HG03095 (cell line): ENCODE data around the gene SDC1.

ENCODE experiments used
- ATAC-seq: cut with Tn5 transposase; IDR thresholded peaks from one replicate; pipeline ENCODE4 v1.9.1; 2021; ENCODE audit warnings: moderate library complexity; ENCODE audit not compliant: unreplicated experiment

SDC1 gene

DNA sequence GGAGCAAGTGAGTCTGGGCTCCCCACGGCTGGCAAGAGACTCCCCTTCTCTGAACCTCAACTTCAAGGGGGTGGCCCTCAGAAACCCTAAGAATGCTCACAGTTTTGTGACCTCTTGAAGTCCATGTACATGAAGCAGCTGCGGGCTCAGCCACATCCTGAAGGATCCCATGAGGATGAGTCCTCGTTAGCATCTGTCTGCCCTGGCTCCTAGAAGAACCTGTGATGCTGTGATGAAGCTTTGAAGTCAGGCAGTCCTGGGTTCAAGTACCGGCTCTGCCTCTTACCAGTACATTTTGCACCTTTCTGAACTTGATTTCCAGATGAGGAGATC, 38.1 kb downstream of the SDC1 start:
- ATAC-seq = no peak

DNA sequence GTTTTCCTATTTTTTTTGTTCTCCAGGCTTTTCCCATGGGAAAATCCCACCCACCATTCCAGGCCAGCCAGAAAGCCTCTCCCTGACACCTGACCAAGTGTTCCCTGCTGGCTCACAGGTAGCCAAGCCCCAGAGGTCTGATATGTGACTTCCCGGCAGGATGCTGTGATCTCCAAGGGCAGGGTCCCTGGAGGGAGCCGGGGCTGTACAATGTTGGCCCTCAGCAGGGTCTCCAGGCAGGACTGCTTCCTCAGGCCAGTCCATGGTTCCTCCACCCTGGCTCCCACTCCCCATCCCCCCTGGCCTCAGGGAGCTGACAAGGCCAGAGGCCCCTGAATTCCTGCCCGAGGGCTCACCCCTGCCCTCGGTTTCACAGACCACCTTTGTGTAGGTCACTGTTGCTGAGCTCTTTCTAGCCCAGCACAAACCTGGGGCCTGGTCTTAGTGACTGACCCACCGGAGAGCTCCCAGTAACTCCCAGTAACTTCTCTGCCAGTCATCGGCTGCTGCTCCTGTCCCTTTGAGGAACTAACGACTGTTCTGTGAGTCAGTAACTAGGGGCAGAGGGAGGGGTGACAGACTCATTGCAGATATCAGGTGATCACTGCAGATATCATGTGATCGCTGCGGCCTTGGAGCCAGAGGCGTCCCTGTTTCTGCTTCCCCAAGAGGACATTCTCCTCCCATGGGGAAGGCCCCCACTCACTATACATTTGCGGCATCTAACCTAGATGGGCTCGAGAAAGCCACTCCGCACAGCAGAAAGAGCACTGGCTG, 38.7 kb downstream of the SDC1 start:
- ATAC-seq = peak; percentile 53

DNA sequence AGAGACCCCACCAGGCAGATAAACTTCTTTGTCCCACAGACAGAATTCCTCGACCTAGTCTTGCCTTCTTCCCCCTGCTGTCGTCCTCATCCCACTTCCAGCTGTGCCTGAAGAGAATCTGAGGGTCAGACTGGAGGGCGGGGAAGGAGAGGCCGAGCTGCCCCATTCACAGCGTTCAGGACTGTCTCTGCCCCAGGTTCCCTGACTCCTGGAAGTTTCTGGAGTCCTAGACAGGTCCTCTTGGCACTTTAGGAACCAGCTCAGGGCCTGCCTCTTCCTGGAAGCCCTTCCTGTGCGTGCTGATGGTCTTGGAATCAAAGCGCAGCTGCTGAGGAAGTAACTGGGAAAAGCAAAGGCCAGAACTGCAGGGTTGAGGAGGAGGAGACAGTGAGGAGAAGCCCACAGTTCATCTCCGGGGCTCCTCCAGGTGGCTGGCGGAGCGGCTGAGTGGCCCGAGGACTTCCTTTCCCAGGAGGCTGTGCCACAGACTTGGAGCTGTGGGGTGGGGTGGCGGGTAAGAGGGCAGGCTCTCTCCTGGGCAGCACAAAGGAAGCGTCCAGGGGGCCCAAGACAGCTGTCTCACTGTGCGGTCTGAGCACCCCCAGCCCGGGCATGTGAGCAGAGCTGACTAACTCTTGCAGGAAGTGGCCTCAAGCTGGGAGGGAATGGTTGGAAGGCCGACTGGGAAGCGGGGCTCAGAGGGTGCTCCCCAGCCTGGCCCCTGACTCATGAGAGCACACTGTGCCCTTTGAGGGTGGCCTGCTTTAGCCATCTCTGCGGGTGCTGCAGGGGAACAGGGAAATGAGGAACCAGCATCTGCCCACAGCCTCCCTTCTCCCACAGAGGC, 39.5 kb downstream of the SDC1 start:
- ATAC-seq = no peak

DNA sequence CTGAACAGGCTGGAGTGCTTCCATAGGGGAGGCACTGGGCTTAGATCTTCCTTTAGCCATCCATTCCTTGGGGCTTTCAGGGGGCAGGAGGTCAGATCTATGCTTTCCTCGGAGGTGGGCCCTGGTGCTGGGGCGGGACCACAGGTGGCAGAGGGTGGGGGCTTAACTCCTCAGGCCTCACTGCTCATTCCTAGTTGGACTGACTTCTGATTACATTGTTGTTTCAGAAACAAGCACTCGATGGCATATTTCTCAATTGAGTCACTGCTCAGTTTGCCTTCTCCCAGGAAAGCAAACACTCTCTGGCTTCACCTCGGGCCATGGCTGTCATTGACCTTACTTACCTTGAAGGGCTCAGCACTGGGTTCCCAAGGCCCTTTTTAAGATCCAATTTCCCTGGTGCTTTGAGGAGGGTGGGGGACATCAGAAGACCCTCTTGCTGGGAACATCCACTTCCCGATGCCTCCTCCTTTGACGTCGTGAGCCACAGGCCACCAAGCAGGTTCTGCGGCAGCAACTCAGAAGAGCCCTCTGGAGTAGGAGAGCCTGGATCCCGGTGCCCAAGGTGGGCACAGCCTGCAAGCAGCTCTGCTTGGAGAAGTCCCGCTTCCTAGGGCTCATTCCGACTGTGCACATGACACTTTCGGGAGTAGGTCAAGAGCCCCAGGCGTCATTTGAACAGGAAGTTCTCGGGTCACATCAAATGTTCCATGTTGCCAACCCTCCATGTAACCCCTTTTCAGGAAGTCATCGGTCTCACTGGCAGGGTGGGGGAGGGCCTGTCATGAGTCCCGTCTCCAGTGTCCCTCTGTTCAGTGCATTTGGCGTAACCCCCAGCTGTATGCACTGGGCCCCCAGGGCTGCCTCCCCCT, 40.6 kb downstream of the SDC1 start:
- ATAC-seq = no peak

DNA sequence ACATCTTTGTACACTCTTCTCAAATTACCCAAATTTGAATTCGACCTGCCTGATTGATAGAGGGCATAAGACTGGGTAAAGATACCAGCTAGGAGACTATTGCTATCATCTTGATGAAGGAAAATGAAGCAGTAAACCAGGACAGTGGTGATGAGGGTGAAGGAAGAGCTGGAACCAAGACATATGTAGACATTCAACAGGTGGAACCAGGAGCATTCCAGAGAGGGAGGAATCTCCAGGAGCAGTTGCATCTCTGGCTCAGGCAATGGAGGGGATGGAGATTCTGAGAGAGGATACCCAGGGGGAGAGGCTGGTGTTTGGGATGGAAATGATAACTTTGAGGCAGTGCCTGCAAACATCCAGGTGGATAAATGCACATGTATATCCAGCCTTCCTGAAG, 41.6 kb downstream of the SDC1 start:
- ATAC-seq = no peak

DNA sequence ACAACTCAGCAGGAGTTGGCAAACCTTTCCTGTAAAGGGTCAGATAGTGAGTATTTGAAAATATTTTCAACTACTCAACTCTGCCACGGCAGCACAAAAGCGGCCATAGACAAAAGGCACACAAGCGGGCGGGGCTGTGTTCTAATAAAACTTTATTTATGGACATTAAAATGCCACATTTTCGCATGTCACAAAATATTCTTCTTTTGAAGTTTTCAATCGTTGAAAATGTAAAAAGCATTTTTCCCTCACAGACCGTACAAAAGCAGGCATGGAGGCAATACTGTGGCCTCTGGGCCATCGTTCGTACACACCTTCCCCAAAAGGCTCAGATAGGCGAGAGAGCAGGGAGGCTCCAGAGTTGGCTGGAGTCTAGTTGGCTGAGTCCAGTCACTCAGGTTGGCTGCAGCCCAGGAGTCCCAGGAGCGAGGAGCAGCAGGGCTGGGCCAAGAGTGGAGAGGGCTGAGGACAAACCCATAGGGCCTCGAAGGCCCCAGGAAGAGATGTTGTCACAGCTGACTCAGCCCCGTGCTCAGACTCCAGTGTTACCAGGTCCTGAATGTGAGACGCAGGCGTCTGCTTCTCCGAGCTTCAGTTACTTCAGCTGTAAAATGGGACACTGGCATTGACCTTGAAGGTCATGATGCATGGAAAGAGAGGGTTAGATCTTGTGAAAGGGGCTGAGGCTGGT, 42.5 kb downstream of the SDC1 start:
- no peak for ATAC-seq

DNA sequence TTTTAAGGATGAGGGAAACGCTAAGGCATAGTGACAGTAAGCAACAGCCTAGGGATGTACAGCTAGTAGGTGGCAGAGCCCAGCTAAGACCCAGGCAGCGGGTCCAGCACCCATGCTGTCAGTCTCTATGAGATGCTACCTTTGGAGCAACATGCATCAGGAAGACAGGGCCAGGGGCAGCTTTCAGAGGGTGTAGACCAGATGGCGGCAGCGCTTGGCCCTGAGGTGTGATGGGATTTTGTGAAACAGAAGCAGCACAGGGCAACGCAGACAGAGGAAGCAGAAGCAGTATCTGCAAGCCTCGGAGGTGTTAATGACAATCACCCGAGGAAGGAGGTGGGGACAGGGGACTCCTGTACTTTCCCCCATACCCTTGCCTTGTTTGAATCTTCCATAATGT, 43.2 kb downstream of the SDC1 start:
- ATAC-seq = no peak

DNA sequence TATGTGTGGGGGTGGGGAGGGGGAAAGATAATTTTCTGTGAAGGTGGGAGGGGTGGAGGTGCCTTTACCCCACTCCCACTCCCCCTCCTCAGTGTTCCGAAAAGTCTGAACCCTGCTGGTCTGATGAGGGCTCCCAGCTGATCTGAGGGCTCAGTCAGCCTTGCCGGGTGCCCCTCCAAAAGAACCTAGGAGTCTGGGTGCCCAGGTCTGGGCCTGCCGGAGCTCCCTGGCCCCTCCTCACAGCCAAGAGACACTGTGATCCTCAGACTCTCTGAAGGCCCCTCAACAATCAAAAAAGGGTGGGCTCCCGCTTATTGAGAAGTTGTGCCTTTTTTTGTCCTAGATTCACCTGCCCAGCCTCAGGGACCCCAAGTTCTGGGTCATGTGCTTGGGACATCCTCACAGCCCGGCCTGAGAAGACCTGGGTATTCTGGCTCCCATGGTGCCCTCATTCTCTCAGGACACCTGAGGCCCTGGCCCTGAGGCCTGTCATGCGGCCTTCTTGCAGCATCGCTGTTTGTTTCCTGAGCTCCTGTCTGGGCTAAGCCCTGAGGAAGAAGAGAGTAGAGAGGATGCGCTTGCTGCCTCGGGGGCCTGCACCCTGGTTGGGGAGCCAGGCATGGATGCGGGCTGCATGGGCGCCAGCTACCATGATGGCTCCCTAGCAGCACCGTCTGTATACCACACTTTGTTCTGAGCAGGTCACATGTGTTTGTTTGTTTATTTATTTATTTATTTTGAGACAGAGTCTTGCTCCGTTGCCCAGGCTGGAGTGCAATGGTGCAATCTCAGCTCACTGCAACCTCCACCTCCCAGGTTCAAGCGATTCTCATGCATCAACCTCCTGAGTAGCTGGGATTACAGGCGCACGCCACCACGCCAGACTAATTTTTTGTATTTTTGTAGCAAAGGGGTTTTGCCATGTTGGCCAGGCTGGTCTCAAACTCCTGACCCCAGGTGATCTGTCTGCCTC, 44.0 kb downstream of the SDC1 start:
- no peak for ATAC-seq

DNA sequence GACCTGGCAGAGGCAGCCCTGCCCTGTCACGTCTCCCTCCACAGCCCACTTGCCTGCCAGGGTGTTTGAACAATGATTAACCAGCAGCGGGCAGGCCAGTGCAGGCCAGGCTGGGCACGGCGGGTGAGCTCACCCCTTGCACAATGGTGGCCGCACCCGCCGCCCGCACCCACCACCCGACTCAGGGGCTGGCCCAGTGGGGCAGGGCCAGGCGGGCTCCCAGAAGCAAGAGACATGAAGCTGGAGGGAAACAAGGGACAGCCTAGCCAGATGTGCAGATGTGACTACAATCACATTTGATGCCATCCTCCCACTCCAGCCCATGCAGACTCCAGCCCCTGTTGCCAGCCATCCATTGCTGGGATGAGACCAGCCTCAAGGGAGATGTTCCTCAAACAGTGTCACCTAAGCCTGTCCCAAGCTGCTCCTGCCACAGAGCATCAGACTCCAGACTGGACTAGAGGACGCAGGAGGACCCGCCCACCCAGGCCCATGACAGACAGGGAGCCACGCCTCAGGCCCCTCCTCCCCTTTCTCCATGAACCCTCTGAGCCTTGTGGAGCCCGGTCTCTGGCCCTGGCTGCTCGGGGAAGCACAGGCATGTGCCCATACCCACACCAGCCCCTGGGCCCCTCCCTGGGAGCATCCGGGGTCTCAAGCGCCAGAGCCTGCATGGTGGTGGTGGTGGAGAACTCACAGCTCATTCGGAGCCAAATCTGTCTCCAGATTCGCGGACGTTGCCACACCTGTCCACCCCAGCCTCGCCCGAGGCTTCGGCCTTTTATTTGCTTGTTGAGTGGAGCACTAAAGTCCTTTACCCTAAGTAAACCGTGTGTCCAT, 45.0 kb downstream of the SDC1 start:
- ATAC-seq = no peak

DNA sequence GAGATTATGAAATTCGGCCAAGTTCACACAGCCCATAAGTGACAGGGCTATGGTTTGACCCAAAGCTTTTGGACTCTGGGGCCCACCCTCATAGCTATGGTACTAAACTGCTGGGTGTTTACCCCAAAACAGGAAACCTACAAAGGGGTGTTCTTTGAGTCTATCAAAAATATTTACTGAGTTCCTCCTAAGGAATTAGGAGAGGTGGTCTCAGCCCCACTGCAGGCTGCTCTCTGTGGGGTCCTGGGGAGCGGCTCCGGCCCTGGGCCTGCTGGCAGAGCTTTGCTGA, 45.5 kb downstream of the SDC1 start:
- no peak for ATAC-seq

DNA sequence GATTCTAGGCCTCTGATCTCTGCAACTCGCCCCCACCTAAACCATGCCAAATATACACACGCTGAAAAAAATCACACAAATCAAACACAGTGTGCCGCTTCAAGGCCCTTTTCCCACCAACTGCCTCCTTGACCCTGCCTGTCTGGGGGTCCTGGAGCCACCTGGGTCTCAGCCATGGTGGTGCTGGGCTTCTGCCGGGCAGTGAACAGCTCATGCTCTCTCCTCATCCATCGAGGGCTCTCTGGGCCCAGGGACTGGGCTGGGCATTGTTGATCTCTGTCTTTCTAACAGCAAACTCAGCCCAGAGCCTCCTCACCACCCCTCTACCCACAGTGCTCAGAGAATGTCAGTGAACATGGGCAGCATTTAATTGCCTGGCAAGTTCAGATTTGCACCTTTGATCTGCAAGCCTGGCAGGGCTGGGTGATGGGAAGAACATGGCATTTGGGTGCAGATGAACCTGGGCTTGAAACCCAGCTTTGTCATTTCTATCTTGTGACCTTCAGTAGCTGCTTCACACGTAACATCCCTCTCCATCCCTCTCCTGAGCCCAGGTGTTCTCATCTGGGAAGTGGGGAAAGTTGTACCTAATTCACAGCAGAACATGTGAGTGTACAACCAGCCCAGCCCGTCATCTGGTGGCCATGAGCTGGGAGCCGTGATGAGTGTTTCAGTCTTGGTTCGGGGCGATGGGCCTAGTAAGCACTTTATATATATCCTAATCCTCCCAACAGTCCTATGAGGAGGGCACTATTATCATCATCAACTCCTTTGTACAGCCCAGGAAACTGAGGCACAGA, 46.1 kb downstream of the SDC1 start:
- no peak for ATAC-seq

DNA sequence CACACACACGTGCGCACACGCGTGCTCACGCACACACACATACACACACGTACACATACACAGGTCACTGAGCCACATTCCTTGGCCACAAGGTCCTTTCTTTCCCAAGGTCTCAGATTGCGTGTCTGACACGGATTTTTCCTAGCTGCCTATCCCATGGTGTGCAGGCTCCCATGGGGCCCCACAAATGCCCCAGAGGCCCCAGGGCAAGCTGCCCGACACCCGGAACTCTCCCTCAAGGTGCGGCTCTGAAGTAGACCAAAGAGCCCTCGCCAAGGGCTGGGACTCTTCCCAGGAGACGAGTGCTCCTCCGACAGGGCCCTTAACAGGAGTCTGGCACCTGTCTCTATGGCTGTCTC, 46.7 kb downstream of the SDC1 start:
- ATAC-seq = no peak

DNA sequence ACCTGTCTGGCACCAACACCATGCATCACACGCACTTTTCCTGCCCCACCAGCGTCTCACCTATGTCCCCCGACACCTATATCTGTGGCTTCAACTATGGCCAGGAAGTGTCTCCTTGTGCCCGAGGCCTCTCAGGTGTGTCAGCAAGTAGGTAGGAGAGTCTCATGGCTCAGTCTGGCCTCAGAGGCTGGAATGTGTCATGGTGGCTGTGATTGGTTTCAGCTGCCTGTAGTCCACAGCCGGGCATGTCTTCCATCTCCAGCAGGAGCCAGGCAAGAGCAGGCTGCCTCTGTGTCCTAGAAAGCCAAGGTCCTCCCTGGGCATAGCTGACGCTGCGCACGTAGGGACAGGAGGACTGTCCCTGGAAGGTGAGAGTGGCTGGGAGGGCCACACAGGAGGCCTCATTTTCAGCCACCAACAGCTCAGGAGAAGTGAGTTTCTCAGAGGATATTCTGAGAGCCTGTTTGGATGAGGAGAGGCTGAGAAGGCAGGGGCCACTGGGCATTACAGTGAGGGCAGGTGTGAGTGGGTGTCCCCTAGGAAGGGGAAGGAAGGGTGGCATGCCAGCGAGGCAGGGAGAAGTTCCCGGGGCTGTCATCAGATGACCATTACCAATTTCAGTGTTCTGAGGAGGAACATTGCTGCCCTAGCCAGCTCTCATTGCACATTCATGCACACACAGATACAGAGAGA, 47.2 kb downstream of the SDC1 start:
- no peak for ATAC-seq

DNA sequence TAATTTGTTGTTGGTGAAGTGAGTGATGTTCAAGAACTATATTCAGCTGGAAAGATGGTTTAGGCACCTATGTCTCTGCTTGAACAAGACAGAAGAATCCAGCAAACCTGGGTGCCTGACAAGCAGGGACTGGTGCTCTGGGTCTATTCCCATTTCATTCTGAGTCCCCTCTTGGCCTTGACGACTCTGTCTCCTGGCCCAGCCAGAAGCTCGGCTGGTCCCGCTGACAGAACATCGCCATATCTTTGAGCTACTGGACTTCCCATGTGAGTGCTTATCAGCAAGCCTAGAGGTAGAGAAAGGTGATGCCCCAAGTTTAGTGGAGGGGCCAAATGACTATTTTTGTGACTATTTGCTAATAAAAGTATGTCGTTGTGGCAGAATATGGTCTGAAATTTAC, 48.2 kb downstream of the SDC1 start:
- ATAC-seq = no peak

DNA sequence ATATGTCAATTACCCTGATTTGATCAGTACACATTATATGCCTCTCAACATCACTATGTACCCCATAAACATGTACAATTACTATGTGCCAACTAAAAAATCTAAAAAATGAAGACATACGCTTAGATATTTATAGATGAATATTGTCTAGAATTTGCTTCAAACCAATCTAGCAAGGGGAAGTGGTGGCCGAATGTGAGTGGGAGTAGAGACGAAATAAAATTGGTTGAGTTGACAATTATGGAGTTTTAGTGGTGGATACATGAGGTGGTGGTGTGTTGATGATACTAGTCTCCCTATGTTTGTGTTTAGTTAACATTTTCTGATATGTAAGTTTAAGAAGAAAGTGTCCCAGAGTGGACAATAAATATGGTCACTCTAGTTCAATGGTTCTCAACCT, 49.0 kb downstream of the SDC1 start:
- ATAC-seq = no peak

DNA sequence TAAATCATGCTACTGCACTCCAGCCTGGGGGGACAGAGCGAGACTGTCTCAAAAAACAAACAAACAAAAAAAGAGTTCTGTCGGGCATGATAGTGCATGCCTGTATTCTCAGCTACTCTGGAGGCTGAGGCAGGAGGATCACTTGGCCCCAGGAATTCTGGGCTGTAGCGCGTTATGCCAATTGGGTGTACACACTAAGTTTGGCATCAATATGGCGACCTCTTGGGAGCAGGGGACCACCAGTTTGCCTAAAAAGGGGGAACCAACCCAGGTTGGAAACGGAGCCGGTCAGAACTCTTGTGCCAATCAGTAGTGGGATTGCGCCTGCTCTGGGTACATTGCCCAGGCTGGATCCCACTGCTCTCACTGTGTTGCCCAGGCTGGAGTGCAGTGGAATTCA, 49.7 kb downstream of the SDC1 start:
- ATAC-seq = no peak

DNA sequence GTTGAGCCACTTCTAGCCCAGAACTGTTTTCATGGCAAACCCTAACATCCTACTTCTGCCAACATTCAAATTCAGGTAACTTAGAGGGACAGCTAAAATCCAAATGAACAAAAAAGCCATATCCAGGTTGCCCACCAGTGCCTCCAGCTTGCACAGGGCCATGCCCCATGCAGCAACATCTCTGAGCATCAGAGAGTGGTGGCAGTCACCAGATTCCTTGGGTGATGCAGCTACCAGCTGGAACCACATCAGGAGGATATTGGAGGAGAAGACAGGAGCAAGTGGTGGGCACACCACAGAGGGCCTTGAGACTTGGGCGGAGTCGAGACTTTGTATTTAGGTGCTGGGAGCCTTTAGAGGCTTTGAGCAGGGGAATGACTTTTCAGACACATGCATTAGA, 50.5 kb downstream of the SDC1 start:
- ATAC-seq = no peak
